Progenitor cell of endocrine pancreas (in vitro differentiated cells): ENCODE results near the gene CCDC122. TPM values are rescaled to one million over a fixed set of nuclear protein-coding genes. Genes with fewer than 3 reads are reported as not detected.

Experiments used
- DNase-seq: peaks from one replicate; pipeline ENCODE4 v3.0.0; 2021; ENCODE audit warnings: low spot score; ENCODE audit not compliant: unreplicated experiment
- H3K27ac Mint-ChIP-seq: 2 replicates; pipeline ENCODE4 v1.8.0; 2021; ENCODE audit warnings: mild to moderate bottlenecking, moderate library complexity, mixed read lengths
- H3K27me3 Mint-ChIP-seq: 2 replicates; pipeline ENCODE4 v1.8.0; 2021; ENCODE audit warnings: mixed read lengths
- H3K36me3 Mint-ChIP-seq: 2 replicates; pipeline ENCODE4 v1.8.0; 2022; ENCODE audit warnings: mixed read lengths; ENCODE audit not compliant: insufficient read depth
- H3K4me1 Mint-ChIP-seq: 2 replicates; pipeline ENCODE4 v1.8.0; 2021; ENCODE audit warnings: low read depth, mixed read lengths
- H3K4me3 Mint-ChIP-seq: 2 replicates; pipeline ENCODE4 v1.8.0; 2021; ENCODE audit warnings: low read depth, mild to moderate bottlenecking, moderate library complexity, mixed read lengths
- H3K9me3 Mint-ChIP-seq: 2 replicates; pipeline ENCODE4 v1.8.0; 2021; ENCODE audit warnings: low read depth, mixed read lengths
- total RNA-seq: library from RNA; stranded (reverse); gene quantifications from 2 replicates; pipeline ENCODE4 v1.2.1, GENCODE V29; 2021
- TF ChIP-seq, protein P1 (sequence below): fragments of 200-600 bp; sonication (generic); IDR thresholded peaks from one replicate; pipeline ENCODE4 v1.5.0; 2021; ENCODE audit warnings: antibody characterized with exemption, mild to moderate bottlenecking; ENCODE audit not compliant: unreplicated experiment

The CCDC122 gene
- total RNA-seq, 1 donor from 2014 or later, result 12.4 TPM

DNA sequence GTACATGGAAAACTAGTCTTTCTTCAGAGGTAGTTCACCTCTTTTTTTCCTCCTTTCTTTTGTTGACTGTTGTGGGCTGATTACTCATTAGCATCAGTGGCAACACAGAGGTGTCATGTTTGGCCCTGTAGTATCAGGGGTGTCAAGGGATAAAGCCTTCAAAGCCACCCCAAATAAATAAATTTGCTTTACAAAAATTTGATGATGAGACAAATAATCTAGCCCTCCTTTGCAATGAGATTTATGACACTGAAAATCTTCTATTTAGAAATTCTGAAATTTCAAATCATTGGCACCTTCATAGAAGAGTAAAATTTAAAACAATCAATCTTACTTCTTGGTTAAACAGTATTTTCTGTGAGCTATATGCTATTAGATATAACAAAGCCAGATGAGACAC, 2.0 kb upstream of the CCDC122 start:
- peaks cover 2% of the 10 kb centered on the region for H3K36me3 Mint-ChIP-seq
- peaks cover 18% of the 10 kb centered on the region for H3K27me3 Mint-ChIP-seq
- TF ChIP-seq, protein P1, sequence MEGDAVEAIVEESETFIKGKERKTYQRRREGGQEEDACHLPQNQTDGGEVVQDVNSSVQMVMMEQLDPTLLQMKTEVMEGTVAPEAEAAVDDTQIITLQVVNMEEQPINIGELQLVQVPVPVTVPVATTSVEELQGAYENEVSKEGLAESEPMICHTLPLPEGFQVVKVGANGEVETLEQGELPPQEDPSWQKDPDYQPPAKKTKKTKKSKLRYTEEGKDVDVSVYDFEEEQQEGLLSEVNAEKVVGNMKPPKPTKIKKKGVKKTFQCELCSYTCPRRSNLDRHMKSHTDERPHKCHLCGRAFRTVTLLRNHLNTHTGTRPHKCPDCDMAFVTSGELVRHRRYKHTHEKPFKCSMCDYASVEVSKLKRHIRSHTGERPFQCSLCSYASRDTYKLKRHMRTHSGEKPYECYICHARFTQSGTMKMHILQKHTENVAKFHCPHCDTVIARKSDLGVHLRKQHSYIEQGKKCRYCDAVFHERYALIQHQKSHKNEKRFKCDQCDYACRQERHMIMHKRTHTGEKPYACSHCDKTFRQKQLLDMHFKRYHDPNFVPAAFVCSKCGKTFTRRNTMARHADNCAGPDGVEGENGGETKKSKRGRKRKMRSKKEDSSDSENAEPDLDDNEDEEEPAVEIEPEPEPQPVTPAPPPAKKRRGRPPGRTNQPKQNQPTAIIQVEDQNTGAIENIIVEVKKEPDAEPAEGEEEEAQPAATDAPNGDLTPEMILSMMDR, result no peak
- peak overlapping the region; percentile 6 for H3K4me3 Mint-ChIP-seq
- H3K27ac Mint-ChIP-seq, result no peak overlapping the region
- H3K9me3 Mint-ChIP-seq, result no peaks in the 10 kb centered on the region
- DNase-seq, result no peak
- peaks cover 18% of the 10 kb centered on the region for H3K4me1 Mint-ChIP-seq

GRCh38 chr13:43880926-43881325, 1.4 kb upstream of the CCDC122 start:
- no peak for DNase-seq
- TF ChIP-seq, protein P1, result no peak
- peaks cover 18% of the 10 kb centered on the region for H3K4me1 Mint-ChIP-seq
- H3K4me3 Mint-ChIP-seq, result no peak overlapping the region
- H3K36me3 Mint-ChIP-seq, result peaks cover 2% of the 10 kb centered on the region
- peaks cover 18% of the 10 kb centered on the region for H3K27me3 Mint-ChIP-seq
- no peaks in the 10 kb centered on the region for H3K9me3 Mint-ChIP-seq
- no peak overlapping the region for H3K27ac Mint-ChIP-seq

DNA sequence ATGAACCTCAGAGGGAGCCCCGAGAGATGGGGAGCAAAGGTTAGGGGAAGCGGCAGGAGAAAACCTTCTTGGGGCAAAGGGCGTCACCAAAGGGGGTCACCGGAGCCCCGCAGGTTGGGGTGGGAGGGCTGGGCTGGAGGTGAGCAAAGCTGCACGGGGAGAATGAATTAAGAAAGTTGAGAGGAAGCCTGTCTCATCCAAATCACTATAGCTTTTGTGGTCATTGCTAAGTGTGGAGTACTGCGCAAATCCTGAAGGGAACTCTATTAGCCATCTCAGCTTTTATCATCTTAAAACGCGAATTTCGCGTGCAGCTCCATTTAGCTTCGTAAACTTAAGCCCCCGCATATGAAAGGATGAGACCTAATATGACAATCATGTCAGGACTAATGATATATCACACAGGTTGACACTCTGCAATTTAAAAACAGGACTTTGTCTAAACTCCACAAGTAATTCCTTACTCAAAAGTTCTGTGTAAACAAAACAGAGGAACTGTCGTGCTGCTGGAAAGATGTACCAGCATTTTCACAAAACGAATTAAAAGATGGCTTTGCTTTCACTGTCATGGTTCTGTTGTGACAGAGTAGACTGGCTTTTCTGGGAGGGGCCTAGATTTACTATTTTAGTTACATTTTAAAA, 795 bp upstream of the CCDC122 start:
- Mint-ChIP-seq H3K9me3 (no peaks in the 10 kb centered on the region), H3K27ac (peak overlapping the region; percentile 73), H3K27me3 (peaks cover 18% of the 10 kb centered on the region), H3K4me1 (peaks cover 18% of the 10 kb centered on the region), H3K4me3 (peak overlapping the region; percentile 79), H3K36me3 (peaks cover 2% of the 10 kb centered on the region)
- DNase-seq, result no peak
- TF ChIP-seq, protein P1, result no peak

GRCh38 chr13:43879755-43880181, 228 bp upstream of the CCDC122 start, which contains the start of gene LACC1:
LACC1 (plus strand) TSS chr13:43879904; CDS start chr13:43880986, 1,082 bp downstream.
- no peaks in the 10 kb centered on the region for H3K36me3 Mint-ChIP-seq
- peak within 1 kb of the TSS; percentile 94 for H3K27ac Mint-ChIP-seq
- peaks cover 18% of the 10 kb centered on the region for H3K4me1 Mint-ChIP-seq
- no peaks in the 10 kb centered on the region for H3K9me3 Mint-ChIP-seq
- peaks cover 18% of the 10 kb centered on the region for H3K27me3 Mint-ChIP-seq
- peak within 1 kb of the TSS; percentile 79 for H3K4me3 Mint-ChIP-seq
- TF ChIP-seq, protein P1, result no peak
- peak; percentile 34 for DNase-seq

GRCh38 chr13:43877766-43878165, 1.8 kb downstream of the CCDC122 start:
- H3K27me3 Mint-ChIP-seq, result peaks cover 18% of the 10 kb centered on the region
- peak overlapping the region; percentile 79 for H3K4me3 Mint-ChIP-seq
- H3K4me1 Mint-ChIP-seq, result peaks cover 18% of the 10 kb centered on the region

More at GRCh38 chr13:43877766-43878165, 1.8 kb downstream of the CCDC122 start:
- no peaks in the 10 kb centered on the region for H3K9me3 Mint-ChIP-seq
- TF ChIP-seq, protein P1, result no peak
- H3K27ac Mint-ChIP-seq, result no peak overlapping the region
- DNase-seq, result no peak
- H3K36me3 Mint-ChIP-seq, result no peaks in the 10 kb centered on the region
